HG03575 (cell line): ENCODE data around the gene DRD4.

Experiments used
- ATAC-seq: cut with Tn5 transposase; IDR thresholded peaks from one replicate; pipeline ENCODE4 v1.9.1; 2021; ENCODE audit not compliant: unreplicated experiment, insufficient number of reproducible peaks, low FRiP score; ENCODE audit errors: extremely low read depth

The DRD4 gene

GRCh38 chr11:619628-620050, 17.4 kb upstream of the DRD4 start:
- no peak for ATAC-seq

GRCh38 chr11:620201-620600, 16.9 kb upstream of the DRD4 start:
- ATAC-seq: no peak

GRCh38 chr11:620935-621814, 15.9 kb upstream of the DRD4 start:
- ATAC-seq: no peak

- ATAC-seq: no peak
Measured at GRCh38 chr11:621838-622237, 15.2 kb upstream of the DRD4 start.

- ATAC-seq: no peak
Measured at GRCh38 chr11:623349-623869, 13.7 kb upstream of the DRD4 start.

- no peak for ATAC-seq
Measured at GRCh38 chr11:623999-624704, 12.9 kb upstream of the DRD4 start.

GRCh38 chr11:624705-625635, 12.1 kb upstream of the DRD4 start, which contains the start of gene CDHR5:
TSS of gene CDHR5 (minus strand) at chr11:624955. CDS start at chr11:624902, 53 bp downstream.
- ATAC-seq: no peak

- no peak for ATAC-seq
Measured at GRCh38 chr11:625636-626268, 11.3 kb upstream of the DRD4 start.

GRCh38 chr11:626475-627307, 10.4 kb upstream of the DRD4 start, which contains the start of gene SCT:
TSS of gene SCT (minus strand) at chr11:627181. CDS start at chr11:627143, 38 bp downstream.
- no peak for ATAC-seq

GRCh38 chr11:627308-627576, 9.8 kb upstream of the DRD4 start:
- no peak for ATAC-seq

- ATAC-seq: no peak
Measured at GRCh38 chr11:628056-628455, 9.0 kb upstream of the DRD4 start.

GRCh38 chr11:629237-629583, 7.9 kb upstream of the DRD4 start:
- no peak for ATAC-seq

GRCh38 chr11:630871-631270, 6.2 kb upstream of the DRD4 start:
- no peak for ATAC-seq

GRCh38 chr11:635945-636510, 1.0 kb upstream of the DRD4 start:
- ATAC-seq: no peak

GRCh38 chr11:637333-637592, 194 bp downstream of the DRD4 start:
- no peak for ATAC-seq

- ATAC-seq: no peak
Measured at GRCh38 chr11:637593-638521, 788 bp downstream of the DRD4 start.
